Measurements from ENCODE around the gene RHNO1.

The RHNO1 gene

DNA sequence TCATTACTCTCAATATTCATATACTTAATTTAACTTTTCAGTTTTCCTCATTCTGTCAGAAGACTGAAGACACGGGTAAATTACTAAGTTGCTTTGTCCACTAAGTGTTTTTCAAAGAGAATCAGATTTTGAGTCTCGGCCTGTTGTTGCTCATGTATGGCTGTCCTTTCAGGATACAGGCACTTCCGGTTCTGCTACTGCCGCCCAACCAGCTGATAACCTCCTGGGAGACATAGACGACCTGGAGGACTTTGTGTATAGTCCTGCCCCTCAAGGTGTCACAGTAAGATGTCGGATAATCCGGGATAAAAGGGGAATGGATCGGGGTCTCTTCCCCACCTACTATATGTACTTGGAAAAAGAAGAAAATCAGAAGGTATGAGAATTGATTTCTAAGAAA is 53.8 kb downstream of the RHNO1 start:
- H3K4me3 ChIP-seq (ENCODE audit: low read length) = no peak overlapping the region
- peaks cover 16% of the 10 kb centered on the region; the same call in 1 of the 2 replicates for H3K36me3 ChIP-seq (ENCODE audit: control insufficient read depth, low read length)
- no peaks in the 10 kb centered on the region for H3K9me3 ChIP-seq (ENCODE audit: control insufficient read depth, insufficient read depth, low read length)
- no peaks in the 10 kb centered on the region for H3K27me3 ChIP-seq (ENCODE audit: control insufficient read depth, low read length)
- no peaks in the 10 kb centered on the region for H3K4me1 ChIP-seq (ENCODE audit: control insufficient read depth, low read length)
- H3F3A ChIP-seq (ENCODE audit: control insufficient read depth, insufficient read depth) = no peaks in the 10 kb centered on the region
- H3K9me2 ChIP-seq (replicated peaks; ENCODE audit: control insufficient read depth, low read length) = no peaks in the 10 kb centered on the region
- no peaks in the 10 kb centered on the region for H4K20me1 ChIP-seq (ENCODE audit: control insufficient read depth, insufficient read depth, low read depth, low read length)
- TF ChIP-seq, protein P1, sequence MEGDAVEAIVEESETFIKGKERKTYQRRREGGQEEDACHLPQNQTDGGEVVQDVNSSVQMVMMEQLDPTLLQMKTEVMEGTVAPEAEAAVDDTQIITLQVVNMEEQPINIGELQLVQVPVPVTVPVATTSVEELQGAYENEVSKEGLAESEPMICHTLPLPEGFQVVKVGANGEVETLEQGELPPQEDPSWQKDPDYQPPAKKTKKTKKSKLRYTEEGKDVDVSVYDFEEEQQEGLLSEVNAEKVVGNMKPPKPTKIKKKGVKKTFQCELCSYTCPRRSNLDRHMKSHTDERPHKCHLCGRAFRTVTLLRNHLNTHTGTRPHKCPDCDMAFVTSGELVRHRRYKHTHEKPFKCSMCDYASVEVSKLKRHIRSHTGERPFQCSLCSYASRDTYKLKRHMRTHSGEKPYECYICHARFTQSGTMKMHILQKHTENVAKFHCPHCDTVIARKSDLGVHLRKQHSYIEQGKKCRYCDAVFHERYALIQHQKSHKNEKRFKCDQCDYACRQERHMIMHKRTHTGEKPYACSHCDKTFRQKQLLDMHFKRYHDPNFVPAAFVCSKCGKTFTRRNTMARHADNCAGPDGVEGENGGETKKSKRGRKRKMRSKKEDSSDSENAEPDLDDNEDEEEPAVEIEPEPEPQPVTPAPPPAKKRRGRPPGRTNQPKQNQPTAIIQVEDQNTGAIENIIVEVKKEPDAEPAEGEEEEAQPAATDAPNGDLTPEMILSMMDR (IDR thresholded peaks at IDR 0.05; ENCODE audit: low read depth, low read length, poor library complexity, severe bottlenecking) = no peak
- no peak for TF ChIP-seq EZH2phosphoT487 (IDR thresholded peaks at IDR 0.05; ENCODE audit: borderline replicate concordance, low read length)
- no peak overlapping the region for H3K4me2 ChIP-seq (ENCODE audit: low read length)
- no peaks in the 10 kb centered on the region for H3K79me2 ChIP-seq (ENCODE audit: control insufficient read depth, low read length)
- H3K27ac ChIP-seq (ENCODE audit: low read depth, low read length) = no peak overlapping the region

DNA sequence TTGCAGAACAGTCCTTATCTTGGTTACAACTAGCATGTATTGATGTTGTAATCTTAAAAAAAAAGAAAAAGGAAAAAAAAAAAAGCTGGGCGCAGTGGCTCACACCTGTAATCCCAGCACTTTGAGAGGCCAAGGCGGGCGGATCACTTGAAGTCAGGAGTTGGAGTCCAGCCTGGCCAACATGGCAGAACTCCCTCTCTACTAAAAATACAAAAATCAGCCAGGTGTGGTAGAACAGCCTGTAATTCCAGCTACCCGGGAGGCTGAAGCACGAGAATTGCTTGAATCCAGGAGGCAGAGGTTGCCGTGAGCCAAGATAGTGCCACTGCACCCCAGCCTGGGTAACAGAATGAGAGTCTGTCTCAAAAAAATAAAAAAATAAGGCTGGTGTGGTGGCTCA is 56.6 kb downstream of the RHNO1 start:
- H3K27me3 ChIP-seq (ENCODE audit: control insufficient read depth, low read length) = no peaks in the 10 kb centered on the region
- peaks cover 23% of the 10 kb centered on the region; the same call in 1 of the 2 replicates for H3K36me3 ChIP-seq (ENCODE audit: control insufficient read depth, low read length)
- H3K9me2 ChIP-seq (replicated peaks; ENCODE audit: control insufficient read depth, low read length) = no peaks in the 10 kb centered on the region
- no peaks in the 10 kb centered on the region for H3F3A ChIP-seq (ENCODE audit: control insufficient read depth, insufficient read depth)
- no peaks in the 10 kb centered on the region for H3K79me2 ChIP-seq (ENCODE audit: control insufficient read depth, low read length)
- H3K4me2 ChIP-seq (ENCODE audit: low read length) = no peak overlapping the region
- no peaks in the 10 kb centered on the region for H3K9me3 ChIP-seq (ENCODE audit: control insufficient read depth, insufficient read depth, low read length)
- no peak for TF ChIP-seq EZH2phosphoT487 (IDR thresholded peaks at IDR 0.05; ENCODE audit: borderline replicate concordance, low read length)
- TF ChIP-seq, protein P1 (IDR thresholded peaks at IDR 0.05; ENCODE audit: low read depth, low read length, poor library complexity, severe bottlenecking) = no peak
- no peaks in the 10 kb centered on the region for H4K20me1 ChIP-seq (ENCODE audit: control insufficient read depth, insufficient read depth, low read depth, low read length)
- no peak overlapping the region for H3K4me3 ChIP-seq (ENCODE audit: low read length)
- no peak overlapping the region for H3K27ac ChIP-seq (ENCODE audit: low read depth, low read length)
- H3K4me1 ChIP-seq (ENCODE audit: control insufficient read depth, low read length) = no peaks in the 10 kb centered on the region

DNA sequence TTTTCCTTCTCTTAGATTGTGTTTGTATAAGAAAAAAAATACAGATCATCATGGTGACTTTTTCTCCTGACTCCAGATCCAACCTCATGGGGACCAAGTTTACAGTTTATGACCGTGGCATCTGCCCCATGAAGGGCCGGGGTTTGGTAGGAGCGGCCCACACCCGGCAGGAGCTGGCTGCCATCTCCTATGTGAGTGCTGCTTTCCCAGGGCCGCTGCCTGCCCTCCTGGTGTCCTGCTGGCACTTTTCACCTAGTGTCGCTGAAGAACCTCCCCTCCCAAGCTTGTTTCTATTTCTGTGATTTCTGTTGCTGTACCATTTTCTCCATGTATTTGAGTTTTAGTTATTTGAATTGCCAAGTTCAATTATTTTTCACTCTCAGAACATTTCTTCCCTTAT is 57.3 kb downstream of the RHNO1 start:
- Histone ChIP-seq H3K27ac (ENCODE audit: low read depth, low read length) (no peak overlapping the region), H3K36me3 (ENCODE audit: control insufficient read depth, low read length) (peaks cover 23% of the 10 kb centered on the region; the same call in 1 of the 2 replicates), H3K4me2 (ENCODE audit: low read length) (no peak overlapping the region), H3K27me3 (ENCODE audit: control insufficient read depth, low read length) (no peaks in the 10 kb centered on the region), H4K20me1 (ENCODE audit: control insufficient read depth, insufficient read depth, low read depth, low read length) (no peaks in the 10 kb centered on the region), H3K9me3 (ENCODE audit: control insufficient read depth, insufficient read depth, low read length) (no peaks in the 10 kb centered on the region), H3K79me2 (ENCODE audit: control insufficient read depth, low read length) (no peaks in the 10 kb centered on the region), H3F3A (ENCODE audit: control insufficient read depth, insufficient read depth) (no peaks in the 10 kb centered on the region), H3K4me1 (ENCODE audit: control insufficient read depth, low read length) (no peaks in the 10 kb centered on the region), H3K9me2 (replicated peaks; ENCODE audit: control insufficient read depth, low read length) (no peaks in the 10 kb centered on the region), H3K4me3 (ENCODE audit: low read length) (no peak overlapping the region)
- no peak for TF ChIP-seq EZH2phosphoT487 (IDR thresholded peaks at IDR 0.05; ENCODE audit: borderline replicate concordance, low read length)
- TF ChIP-seq, protein P1 (IDR thresholded peaks at IDR 0.05; ENCODE audit: low read depth, low read length, poor library complexity, severe bottlenecking) = no peak
